ENCODE measurements around the gene MAP2K6.

The MAP2K6 gene

DNA sequence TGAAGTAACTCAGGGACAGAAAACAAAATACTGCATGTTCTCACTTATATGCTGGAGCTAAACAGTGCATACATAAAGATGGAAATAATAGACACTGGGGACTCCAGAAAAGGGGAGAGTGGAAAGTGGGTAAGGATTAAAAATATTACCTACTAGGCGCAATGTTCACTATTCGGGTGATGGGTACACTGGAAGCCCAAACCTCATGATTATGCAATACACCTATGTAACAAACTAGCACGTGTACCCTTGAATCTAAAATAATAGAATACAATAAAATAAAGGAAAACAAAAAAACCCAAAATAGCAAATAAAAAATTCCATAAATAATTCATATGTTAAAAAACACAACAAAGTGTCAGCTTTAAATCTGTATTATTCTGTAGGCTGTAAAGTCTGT lies 56.9 kb downstream of the MAP2K6 start:
- Histone ChIP-seq H3K36me3 (ENCODE audit: insufficient read depth) (no peaks in the 10 kb centered on the region), H3K4me3 (IDR thresholded peaks at IDR 0.05; ENCODE audit: insufficient read depth, low read depth, low read length) (no peak overlapping the region), H3K27ac (no peak overlapping the region), H4K20me1 (ENCODE audit: insufficient read depth) (no peaks in the 10 kb centered on the region), H3K4me2 (no peak overlapping the region), H3K27me3 (ENCODE audit: insufficient read depth, low read depth) (no peaks in the 10 kb centered on the region), H3K79me2 (ENCODE audit: insufficient read depth, low read depth) (no peaks in the 10 kb centered on the region), H3K4me1 (ENCODE audit: low read depth, poor library complexity, severe bottlenecking) (no peaks in the 10 kb centered on the region), H3K9ac (no peak overlapping the region), H2AFZ (ENCODE audit: low read depth) (no peak overlapping the region)
- TF ChIP-seq, protein P1, sequence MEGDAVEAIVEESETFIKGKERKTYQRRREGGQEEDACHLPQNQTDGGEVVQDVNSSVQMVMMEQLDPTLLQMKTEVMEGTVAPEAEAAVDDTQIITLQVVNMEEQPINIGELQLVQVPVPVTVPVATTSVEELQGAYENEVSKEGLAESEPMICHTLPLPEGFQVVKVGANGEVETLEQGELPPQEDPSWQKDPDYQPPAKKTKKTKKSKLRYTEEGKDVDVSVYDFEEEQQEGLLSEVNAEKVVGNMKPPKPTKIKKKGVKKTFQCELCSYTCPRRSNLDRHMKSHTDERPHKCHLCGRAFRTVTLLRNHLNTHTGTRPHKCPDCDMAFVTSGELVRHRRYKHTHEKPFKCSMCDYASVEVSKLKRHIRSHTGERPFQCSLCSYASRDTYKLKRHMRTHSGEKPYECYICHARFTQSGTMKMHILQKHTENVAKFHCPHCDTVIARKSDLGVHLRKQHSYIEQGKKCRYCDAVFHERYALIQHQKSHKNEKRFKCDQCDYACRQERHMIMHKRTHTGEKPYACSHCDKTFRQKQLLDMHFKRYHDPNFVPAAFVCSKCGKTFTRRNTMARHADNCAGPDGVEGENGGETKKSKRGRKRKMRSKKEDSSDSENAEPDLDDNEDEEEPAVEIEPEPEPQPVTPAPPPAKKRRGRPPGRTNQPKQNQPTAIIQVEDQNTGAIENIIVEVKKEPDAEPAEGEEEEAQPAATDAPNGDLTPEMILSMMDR (conservative IDR thresholded peaks at IDR 0.05; ENCODE audit: low read depth, low read length): no peak

DNA sequence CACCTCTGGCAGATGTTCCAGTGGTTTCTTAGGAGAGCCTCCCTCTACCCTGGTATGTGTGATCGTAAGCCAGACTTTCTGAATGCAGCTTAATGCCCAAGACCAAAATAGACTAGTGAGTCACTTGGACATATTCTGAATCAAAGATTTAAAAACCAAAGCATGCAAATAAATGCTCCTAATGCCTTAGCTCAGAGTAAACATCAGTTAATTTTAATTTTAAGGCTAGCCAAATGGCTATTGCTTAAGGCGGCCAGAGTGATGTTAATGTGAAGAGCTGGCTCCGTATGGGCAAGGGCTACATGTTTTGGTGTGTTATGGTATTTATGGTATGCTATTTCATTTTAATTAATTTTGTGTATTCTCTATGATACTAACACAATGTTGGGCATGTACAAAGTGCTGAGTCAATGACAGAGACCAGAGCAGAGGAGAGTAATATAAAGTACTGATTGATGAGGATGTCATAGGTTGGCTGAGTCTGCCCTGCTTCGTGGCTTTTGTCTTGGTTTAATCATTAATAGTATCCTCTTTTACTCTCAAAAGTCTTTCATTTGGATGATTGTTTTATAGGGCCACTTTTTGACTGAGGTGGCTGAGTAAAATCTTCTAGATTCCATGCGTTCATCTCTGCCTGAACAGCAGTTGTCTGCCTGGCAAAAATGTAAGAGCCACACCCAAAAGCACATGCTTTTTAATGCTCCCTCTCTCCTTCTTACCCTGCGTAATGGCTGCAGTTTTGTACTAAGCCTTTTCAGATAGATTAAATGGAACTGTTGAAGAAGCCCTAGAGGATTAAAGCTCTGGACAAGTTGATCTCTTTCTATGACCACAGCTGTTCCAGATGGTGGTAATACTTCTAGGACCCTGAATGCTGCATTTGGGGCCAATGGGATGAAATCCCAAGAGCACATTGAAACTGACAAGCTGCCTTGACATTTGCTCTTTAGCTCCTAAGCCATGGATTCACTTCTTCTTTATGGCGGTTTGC lies 59.6 kb downstream of the MAP2K6 start:
- H3K27ac ChIP-seq: no peak overlapping the region
- no peak overlapping the region for H3K4me2 ChIP-seq
- no peaks in the 10 kb centered on the region for H3K27me3 ChIP-seq (ENCODE audit: insufficient read depth, low read depth)
- no peak overlapping the region for H3K4me3 ChIP-seq (IDR thresholded peaks at IDR 0.05; ENCODE audit: insufficient read depth, low read depth, low read length)
- H2AFZ ChIP-seq (ENCODE audit: low read depth): no peak overlapping the region
- H3K79me2 ChIP-seq (ENCODE audit: insufficient read depth, low read depth): no peaks in the 10 kb centered on the region
- no peak overlapping the region for H3K9ac ChIP-seq
- H3K4me1 ChIP-seq (ENCODE audit: low read depth, poor library complexity, severe bottlenecking): no peaks in the 10 kb centered on the region
- no peaks in the 10 kb centered on the region for H4K20me1 ChIP-seq (ENCODE audit: insufficient read depth)
- no peaks in the 10 kb centered on the region for H3K36me3 ChIP-seq (ENCODE audit: insufficient read depth)
- TF ChIP-seq, protein P1 (conservative IDR thresholded peaks at IDR 0.05; ENCODE audit: low read depth, low read length): no peak

DNA sequence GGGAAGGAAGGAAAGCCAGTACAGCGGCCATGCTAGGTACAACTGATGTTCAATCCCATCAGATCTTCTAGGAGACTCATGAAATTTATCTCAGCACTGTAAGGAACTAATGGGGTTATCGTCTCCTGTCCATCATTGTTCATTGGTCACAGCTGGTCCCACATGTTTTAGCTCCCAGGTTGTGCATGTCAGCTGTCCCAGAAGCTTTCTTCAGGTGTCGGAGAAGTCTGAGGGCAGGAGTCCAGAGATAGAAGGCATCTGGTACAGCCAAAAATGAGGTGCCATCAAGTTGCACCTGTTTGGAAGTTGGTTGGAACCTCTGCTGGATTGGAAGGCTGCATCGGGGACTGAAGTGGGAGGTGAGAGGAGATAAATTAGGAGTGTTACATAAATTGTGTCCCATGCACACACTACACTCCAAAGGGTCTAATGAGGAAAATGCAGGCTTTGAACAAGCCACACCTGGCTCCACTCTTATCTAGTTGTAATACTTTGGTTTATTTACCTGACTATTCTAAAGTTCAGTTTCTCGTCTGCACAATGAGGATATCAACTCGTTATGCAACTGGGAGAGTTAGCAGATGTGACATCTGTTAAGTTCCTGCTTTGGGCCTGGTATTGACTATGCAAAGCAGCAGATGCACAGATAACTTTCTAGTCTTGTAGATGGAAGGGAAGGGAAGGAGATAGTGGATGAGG lies 62.9 kb downstream of the MAP2K6 start:
- Histone ChIP-seq H3K4me2 (no peak overlapping the region), H3K36me3 (ENCODE audit: insufficient read depth) (no peaks in the 10 kb centered on the region), H4K20me1 (ENCODE audit: insufficient read depth) (no peaks in the 10 kb centered on the region), H3K4me1 (ENCODE audit: low read depth, poor library complexity, severe bottlenecking) (no peaks in the 10 kb centered on the region), H2AFZ (ENCODE audit: low read depth) (no peak overlapping the region), H3K79me2 (ENCODE audit: insufficient read depth, low read depth) (no peaks in the 10 kb centered on the region), H3K4me3 (IDR thresholded peaks at IDR 0.05; ENCODE audit: insufficient read depth, low read depth, low read length) (no peak overlapping the region), H3K27me3 (ENCODE audit: insufficient read depth, low read depth) (no peaks in the 10 kb centered on the region), H3K9ac (no peak overlapping the region), H3K27ac (no peak overlapping the region)
- TF ChIP-seq, protein P1 (conservative IDR thresholded peaks at IDR 0.05; ENCODE audit: low read depth, low read length): no peak

DNA sequence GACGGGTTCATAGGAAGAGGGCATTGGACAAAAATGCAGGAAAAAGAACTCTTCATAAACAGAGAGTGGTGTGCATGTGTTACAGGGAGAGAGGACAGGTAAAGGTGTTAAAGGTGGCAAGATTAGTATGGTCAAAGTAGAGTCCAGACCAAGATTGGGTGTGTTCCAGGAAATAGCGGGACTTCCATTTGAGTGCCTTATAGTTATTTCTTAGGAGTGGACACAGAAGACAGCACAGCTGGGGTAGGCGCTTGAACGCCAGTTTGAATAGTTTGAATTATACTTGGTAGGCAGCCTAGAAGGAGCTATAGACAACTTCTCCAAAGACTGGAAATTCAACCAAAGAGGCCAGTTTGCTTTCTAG lies 63.4 kb downstream of the MAP2K6 start:
- Histone ChIP-seq H3K9ac (no peak overlapping the region), H3K4me2 (no peak overlapping the region), H3K36me3 (ENCODE audit: insufficient read depth) (no peaks in the 10 kb centered on the region), H3K79me2 (ENCODE audit: insufficient read depth, low read depth) (no peaks in the 10 kb centered on the region), H3K4me1 (ENCODE audit: low read depth, poor library complexity, severe bottlenecking) (no peaks in the 10 kb centered on the region), H3K4me3 (IDR thresholded peaks at IDR 0.05; ENCODE audit: insufficient read depth, low read depth, low read length) (no peak overlapping the region), H3K27me3 (ENCODE audit: insufficient read depth, low read depth) (no peaks in the 10 kb centered on the region), H2AFZ (ENCODE audit: low read depth) (no peak overlapping the region), H4K20me1 (ENCODE audit: insufficient read depth) (no peaks in the 10 kb centered on the region), H3K27ac (no peak overlapping the region)
- TF ChIP-seq, protein P1 (conservative IDR thresholded peaks at IDR 0.05; ENCODE audit: low read depth, low read length): no peak
